GM12892 (cell line): ENCODE data around the gene RASA3.
A peak's percentile ranks its signal among the peaks of the same experiment; 100 is the strongest.
"Not testable (repeated sequence)": the region's sequence is repeated elsewhere in the genome, so short reads cannot be mapped to it uniquely, and the experiment has no call there.

Experiments used
- DNase-seq: peaks from one replicate; pipeline ENCODE4 v3.0.0; 2011; ENCODE audit not compliant: insufficient read length
- FAIRE-seq: peaks from 2 replicates; lab custom pipeline; 2011; peaks lifted over from hg19 to GRCh38; lab: Jason Lieb, UNC
- POLR2A ChIP-seq: IDR thresholded peaks from 2 replicates; pipeline ENCODE4 v1.6.1; 2011; ENCODE audit warnings: low read depth, low read length, control low read depth
- POLR2AphosphoS5 ChIP-seq: IDR thresholded peaks from 2 replicates; pipeline ENCODE4 v1.6.1; 2011; ENCODE audit warnings: low read depth, low read length, control low read depth
- TAF1 ChIP-seq: IDR thresholded peaks from 2 replicates; pipeline ENCODE4 v1.6.1; 2011; ENCODE audit warnings: low read depth, mild to moderate bottlenecking, control low read depth, low read length, borderline replicate concordance

RASA3 gene

DNA sequence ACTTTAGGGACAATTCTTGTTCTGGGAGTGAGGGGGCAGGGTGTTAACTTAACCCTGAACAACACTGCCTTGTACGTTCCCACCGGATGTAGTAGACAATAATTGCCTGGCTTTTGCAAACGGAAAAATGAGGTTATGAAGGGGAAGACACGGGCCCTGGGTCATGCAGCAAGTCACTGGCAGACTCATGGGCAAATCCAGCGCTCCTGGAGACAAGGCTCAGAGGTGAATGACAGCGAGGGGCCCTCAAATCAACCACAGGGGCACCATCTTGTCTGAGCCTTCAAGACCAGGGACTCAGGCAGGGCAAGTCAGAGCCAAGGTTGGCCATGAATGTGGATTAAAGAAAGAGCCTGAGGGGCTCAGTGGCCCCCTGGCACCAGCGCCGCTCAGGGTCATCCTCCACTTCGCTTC is 2.8 kb downstream of the RASA3 start:
- DNase-seq (no peak), FAIRE-seq (peak; percentile 75)
- no peak for TF ChIP-seq TAF1
- TF ChIP-seq POLR2A: no peak
- TF ChIP-seq POLR2AphosphoS5: no peak

DNA sequence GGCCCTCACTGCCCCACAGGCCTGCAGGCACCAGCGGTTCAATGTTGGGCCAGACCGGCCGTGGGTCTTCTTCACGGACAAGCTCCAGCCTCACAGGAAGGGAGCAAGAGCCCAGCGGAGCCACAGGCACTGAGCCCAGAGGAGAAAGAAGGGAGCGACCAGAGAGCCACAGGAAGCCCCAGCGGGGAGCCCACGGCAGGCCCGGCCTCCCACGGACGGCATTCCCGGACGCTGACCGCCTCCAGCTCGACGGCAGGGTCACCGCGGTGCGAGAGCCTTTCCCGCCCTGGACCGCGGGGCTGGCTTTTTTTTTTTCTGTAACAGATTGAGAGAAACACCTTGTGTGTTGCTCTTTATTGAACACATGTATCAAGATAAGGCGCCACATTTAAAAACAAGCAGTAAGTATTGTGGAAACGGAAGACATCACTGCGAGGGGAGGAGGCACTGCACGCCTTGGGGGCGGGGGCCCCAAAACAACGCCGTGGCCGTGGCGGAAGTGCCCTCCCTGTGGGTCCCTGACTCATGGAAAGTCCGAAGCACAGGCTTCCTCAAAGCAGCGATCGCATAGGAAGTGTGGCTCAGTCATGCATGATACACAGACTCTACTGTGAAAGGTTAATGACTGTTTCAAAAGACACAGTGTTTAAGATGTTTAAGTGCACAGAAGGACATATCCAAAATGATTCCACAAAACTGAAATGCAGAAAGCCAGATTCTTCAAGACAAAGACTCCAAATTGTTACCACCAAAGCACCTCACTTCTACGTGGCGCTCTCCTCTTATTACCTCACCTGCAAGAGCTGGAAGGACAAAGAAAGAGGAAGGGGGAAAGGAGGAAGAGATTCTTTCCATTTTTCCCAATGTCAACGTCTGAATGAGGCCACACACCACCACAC is 3.5 kb downstream of the RASA3 start:
- FAIRE-seq (peak; percentile 99), DNase-seq (peak; percentile 92)
- 0 out of 2 replicates have a peak, but pooled peaks have one; percentile 47 for TF ChIP-seq POLR2A
- 0 out of 2 replicates have a peak, but pooled peaks have one; percentile 20 for TF ChIP-seq POLR2AphosphoS5
- no peak for TF ChIP-seq TAF1

DNA sequence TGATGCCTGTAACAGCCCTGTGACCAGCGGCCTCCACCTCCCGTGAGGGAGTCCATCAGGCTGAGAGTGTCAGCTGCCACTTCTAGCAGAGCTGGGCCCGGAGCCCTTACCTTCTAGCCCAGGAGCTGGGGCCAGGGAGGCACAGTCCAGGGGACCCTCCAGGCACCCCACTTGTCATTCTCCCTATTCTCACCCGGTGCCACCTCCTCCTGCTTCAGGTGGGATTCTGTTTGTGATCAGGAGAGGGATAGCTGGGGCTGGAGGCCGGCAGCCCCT is 4.1 kb downstream of the RASA3 start:
- TF ChIP-seq POLR2AphosphoS5 (no peak), TAF1 (no peak), POLR2A (no peak)
- FAIRE-seq: no peak
- DNase-seq: no peak

DNA sequence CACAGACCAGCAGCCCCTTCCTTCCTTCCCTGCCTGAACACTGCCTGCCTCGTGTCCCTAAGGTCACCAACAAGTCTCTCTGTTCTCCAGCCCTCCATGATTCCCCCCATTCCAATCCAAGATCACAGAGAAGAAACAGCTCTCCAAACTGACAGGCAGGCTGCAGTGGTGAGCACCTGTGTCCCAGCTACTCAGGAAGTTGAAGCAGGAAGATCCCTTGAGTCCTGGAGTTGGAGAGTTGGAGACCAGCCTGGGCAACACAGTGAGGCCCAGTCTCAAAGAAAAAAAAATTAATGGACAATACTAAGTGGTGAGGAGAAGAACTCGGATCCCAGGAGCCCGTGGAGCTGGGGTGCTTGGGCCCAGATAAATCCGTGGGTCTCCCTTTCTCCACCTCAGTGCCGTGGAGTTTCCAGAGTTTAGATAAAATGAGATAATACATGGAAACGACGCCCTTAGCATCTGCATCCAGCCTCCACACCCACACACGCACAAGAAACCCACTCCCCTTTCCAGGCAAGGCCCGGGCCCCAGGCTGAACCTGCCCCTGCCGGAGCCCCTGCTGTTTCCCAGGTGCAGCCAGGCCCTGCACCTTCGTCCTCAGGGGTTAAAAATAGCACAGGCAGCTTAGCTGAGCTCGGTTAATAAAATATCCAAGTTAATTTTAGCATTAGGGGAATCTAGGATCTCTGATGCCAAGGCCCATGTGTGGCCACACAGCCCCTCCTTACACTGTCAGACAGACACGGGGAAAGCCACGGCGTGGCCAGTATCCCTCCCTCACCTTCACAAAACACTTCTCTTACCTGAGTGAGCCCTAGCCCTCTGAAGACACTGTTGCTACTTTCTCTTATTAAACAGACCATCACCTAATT is 4.7 kb downstream of the RASA3 start:
- TF ChIP-seq POLR2AphosphoS5 (no peak), POLR2A (no peak), TAF1 (no peak)
- FAIRE-seq (peak; percentile 30), DNase-seq (no peak)

DNA sequence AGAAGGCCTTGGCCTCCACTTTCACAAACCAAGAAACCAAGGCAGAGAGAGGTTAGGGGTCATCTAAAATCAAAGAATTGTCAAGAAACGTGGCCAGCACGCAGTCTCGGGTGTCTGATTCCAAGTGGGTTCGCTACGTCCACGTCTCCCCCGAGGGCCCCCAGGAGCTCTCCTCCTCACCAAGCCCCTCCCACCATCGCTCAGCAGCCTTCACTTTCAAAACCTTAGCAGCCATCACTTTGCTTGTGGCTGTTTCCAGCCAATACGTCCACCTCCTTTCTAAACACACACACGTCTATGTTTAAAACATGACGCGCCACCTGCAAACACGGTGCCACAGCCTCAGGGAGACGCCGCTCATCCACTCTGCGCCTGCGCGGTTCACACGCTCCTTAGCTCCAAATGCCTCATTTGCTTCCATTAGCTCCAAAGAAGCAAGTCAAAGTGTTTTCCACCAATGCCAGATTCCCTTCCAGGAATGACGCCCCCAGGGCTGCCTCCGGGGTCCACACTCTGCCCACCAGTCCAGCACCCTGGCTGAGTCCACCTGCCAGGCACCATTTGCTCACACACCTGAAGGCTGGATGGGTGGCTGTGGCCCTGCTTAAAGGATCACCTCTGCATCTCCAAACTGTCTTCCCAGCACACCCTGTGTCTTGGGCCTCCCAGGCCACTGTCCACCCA is 5.5 kb downstream of the RASA3 start:
- no peak for TF ChIP-seq TAF1
- TF ChIP-seq POLR2A: no peak
- no peak for TF ChIP-seq POLR2AphosphoS5
- DNase-seq (no peak), FAIRE-seq (no peak)

DNA sequence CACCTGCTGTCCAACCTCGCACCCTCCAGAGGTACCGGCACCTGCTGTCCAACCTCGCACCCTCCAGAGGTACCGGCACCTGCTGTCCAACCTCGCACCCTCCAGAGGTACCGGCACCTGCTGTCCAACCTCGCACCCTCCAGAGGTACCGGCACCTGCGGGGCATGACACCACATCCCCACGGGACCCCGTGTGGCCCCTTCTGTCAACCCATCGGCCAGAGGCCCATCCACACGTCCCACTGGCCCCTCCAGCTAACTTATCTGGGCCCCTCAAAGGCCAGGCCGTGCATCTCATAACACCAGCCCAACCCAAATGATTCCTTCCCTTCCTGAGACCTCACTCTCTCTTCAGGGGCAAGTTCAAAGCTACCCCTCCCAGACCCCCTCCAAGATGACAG is 6.3 kb downstream of the RASA3 start:
- not testable (repeated sequence) for DNase-seq, FAIRE-seq

DNA sequence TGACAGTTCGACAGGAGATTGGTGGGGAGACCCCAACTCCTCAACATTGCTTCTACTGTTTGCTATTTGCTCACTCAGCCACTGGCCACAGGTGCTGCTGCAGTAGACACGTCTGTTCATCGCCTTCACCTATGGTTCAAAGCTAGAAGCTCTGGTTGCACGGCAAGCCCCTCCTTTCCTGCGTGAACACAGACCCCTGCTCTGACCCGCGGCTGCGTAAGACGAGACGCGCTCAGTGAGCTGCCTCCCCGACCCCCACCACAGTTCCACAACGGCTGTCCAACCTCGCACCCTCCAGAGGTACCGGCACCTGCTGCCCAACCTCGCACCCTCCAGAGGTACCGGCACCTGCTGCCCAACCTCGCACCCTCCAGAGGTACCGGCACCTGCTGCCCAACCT is 6.8 kb downstream of the RASA3 start:
- FAIRE-seq: no peak
- no peak for DNase-seq
- TF ChIP-seq POLR2A (no peak), POLR2AphosphoS5 (no peak), TAF1 (no peak)

DNA sequence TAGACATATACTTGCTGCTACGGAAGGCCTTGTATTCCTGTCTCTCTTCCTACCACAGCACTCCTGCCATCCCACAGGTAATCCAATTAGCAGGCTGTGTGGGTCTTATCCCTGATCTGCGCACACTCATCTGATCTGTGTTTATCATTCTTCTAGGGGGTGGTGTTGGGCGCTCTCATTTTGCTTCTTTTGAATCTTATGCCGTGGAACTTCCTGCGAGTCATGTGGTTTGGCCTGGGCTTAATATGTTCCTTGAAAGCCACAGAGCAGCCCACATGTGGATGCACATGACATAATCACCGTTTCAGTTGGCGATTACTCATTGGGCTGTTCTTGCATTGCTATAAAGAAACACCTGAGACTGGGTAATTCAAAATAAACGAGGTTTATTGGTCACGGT is 7.5 kb downstream of the RASA3 start:
- TF ChIP-seq TAF1 (no peak), POLR2AphosphoS5 (no peak), POLR2A (no peak)
- DNase-seq: no peak
- FAIRE-seq: peak; percentile 5

DNA sequence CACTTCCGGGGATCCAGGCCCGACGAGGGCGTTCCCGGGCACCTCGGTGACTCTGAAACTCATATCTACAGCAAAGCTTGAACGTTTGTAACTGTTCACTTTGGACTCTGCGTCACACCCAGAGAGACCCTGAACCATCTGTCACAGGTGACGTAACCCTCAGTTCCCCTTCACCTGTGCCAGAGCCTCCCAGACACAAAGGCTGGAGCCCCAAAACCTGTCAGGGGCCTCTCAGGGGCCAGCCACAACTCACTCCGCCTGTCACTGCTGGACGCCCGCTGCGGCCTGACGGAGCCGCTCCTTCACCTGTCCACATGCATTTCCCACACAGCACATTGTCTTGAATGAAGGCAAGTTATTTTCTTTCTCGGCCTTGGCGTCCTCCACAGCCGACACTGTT is 8.0 kb downstream of the RASA3 start:
- DNase-seq: no peak
- TF ChIP-seq POLR2A (no peak), TAF1 (no peak), POLR2AphosphoS5 (no peak)
- FAIRE-seq: no peak

DNA sequence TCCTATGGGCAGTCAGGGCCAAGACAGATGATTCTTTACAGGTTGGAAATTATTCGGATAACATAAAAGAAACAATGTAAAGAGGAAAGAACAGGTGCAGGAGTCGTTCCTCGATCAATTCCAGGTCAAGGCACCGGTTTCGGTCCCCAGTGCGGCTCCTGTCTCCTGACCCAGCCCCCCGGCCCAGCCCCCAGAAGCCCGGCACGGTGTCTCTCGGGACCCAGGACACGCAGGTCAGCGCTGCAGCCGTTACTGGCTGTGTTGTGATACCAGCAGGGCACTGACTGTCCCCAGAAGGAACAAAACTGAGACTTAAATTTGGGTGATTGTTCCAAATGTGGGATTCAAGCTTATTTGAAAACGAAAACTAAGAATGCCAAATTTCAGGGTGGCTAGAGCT is 8.5 kb downstream of the RASA3 start:
- FAIRE-seq (no peak), DNase-seq (no peak)
- TF ChIP-seq POLR2AphosphoS5 (no peak), TAF1 (no peak), POLR2A (no peak)

DNA sequence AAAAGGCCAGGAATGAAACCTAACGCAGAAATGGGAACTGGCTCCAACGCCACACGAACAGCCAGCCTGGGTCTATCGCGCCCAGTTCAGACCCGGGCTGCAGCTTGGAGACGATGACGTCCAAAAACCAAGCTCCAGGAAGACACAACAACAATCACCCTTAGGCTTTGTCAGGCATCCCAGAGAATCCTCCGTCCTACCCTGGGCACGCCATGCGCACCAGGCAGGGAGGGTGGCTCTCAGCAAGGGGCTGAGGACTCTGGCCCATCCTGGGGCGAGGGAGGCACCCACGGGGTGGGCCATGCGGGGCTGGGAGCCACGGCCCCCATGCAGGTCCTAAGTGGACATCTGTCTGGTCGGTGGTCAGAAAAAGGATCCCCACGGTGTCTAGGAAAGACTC is 9.0 kb downstream of the RASA3 start:
- no peak for TF ChIP-seq POLR2AphosphoS5
- TF ChIP-seq TAF1: no peak
- TF ChIP-seq POLR2A: no peak
- no peak for FAIRE-seq
- DNase-seq: no peak
